ENCODE measurements around the gene PLEKHM3.
"Not testable (repeated sequence)": the region's sequence is repeated elsewhere in the genome, so short reads cannot be mapped to it uniquely, and the experiment has no call there.

The PLEKHM3 gene

GRCh38 chr2:207914716-207915115 lies 110.6 kb downstream of the PLEKHM3 start:
- no peak for DNase-seq

GRCh38 chr2:207913772-207914358 lies 111.5 kb downstream of the PLEKHM3 start:
- DNase-seq = no peak

GRCh38 chr2:207911856-207912255 lies 113.5 kb downstream of the PLEKHM3 start:
- DNase-seq = no peak

GRCh38 chr2:207911215-207911614 lies 114.1 kb downstream of the PLEKHM3 start:
- no peak for DNase-seq

GRCh38 chr2:207906495-207906894 lies 118.8 kb downstream of the PLEKHM3 start:
- DNase-seq = not testable (repeated sequence)

- no peak for DNase-seq
Measured at GRCh38 chr2:207905546-207905945, 119.8 kb downstream of the PLEKHM3 start.

- no peak for DNase-seq
Measured at GRCh38 chr2:207903236-207903635, 122.1 kb downstream of the PLEKHM3 start.

- no peak for DNase-seq
Measured at GRCh38 chr2:207902821-207903220, 122.5 kb downstream of the PLEKHM3 start.

GRCh38 chr2:207901829-207902228 lies 123.5 kb downstream of the PLEKHM3 start:
- DNase-seq = no peak

- no peak for DNase-seq
Measured at GRCh38 chr2:207901401-207901800, 123.9 kb downstream of the PLEKHM3 start.

GRCh38 chr2:207898354-207898695 lies 127.0 kb downstream of the PLEKHM3 start:
- DNase-seq = no peak

- no peak for DNase-seq
Measured at GRCh38 chr2:207897541-207898353, 127.6 kb downstream of the PLEKHM3 start.

- no peak for DNase-seq
Measured at GRCh38 chr2:207896525-207897285, 128.6 kb downstream of the PLEKHM3 start.

- no peak for DNase-seq
Measured at GRCh38 chr2:207895274-207895860, 130.0 kb downstream of the PLEKHM3 start.

GRCh38 chr2:207892716-207893402 lies 132.5 kb downstream of the PLEKHM3 start:
- DNase-seq = no peak

GRCh38 chr2:207891086-207891844 lies 134.1 kb downstream of the PLEKHM3 start:
- no peak for DNase-seq

GRCh38 chr2:207887500-207887899 lies 137.8 kb downstream of the PLEKHM3 start:
- no peak for DNase-seq

GRCh38 chr2:207885010-207885409 lies 140.3 kb downstream of the PLEKHM3 start:
- no peak for DNase-seq

- DNase-seq = no peak
Measured at GRCh38 chr2:207884127-207884526, 141.2 kb downstream of the PLEKHM3 start.

GRCh38 chr2:207883002-207883780 lies 142.1 kb downstream of the PLEKHM3 start:
- DNase-seq = no peak

- DNase-seq = no peak
Measured at GRCh38 chr2:207881902-207882301, 143.4 kb downstream of the PLEKHM3 start.
